Tibial artery (tissue), 4 donors: ENCODE measurements around the gene CEP72.

Experiments
- DNase-seq, 2 donors: peaks; one replicate each; pipeline ENCODE4 v3.0.0-alpha.2; 2019
- H3K27ac ChIP-seq, 2 donors: fragments of 200-600 bp; sonication (generic) in 1 of 2; 1 replicate in 1 of 2; 2 replicates in 1 of 2; pipeline ENCODE4 v1.5.1; 2018 to 2019; ENCODE audit warnings: mild to moderate bottlenecking in 1 of 2
- H3K27me3 ChIP-seq, 2 donors: fragments of 200-600 bp; sonication (generic) in 1 of 2; one replicate each; pipeline versions ENCODE4 v1.5.1 to v1.6.0; 2016 to 2019
- H3K36me3 ChIP-seq, 3 donors: fragments of 200-600 bp; sonication (generic) in 2 of 3; one replicate each; pipeline ENCODE4 v1.5.1; 2016 to 2019; ENCODE audit warnings: mild to moderate bottlenecking in 2 of 3
- H3K4me1 ChIP-seq, 4 donors: fragments of 200-600 bp; sonication (generic) in 2 of 4; 1 replicate in 3 of 4; 2 replicates in 1 of 4; pipeline ENCODE4 v1.5.1; 2016 to 2019
- H3K4me3 ChIP-seq, 2 donors: fragments of 200-600 bp; sonication (generic) in 1 of 2; 1 replicate in 1 of 2; 2 replicates in 1 of 2; pipeline ENCODE4 v1.5.1; 2018 to 2019; ENCODE audit warnings: mild to moderate bottlenecking in 2 of 2
- H3K9me3 ChIP-seq, 3 donors: fragments of 200-600 bp; sonication (generic) in 1 of 3; one replicate each; pipeline ENCODE4 v1.5.1; 2016 to 2019
- intact Hi-C: fragments of 100-400 bp; cut with DNase I; formaldehyde crosslinking; loops from one replicate; pipeline ENCODE4 v1.15.0; 2023; ENCODE audit warnings: low total_unique reads
- TF ChIP-seq, protein P1 (sequence below), 2 experiments: fragments of 200-600 bp in 1 of 2; fragments of 450-650 bp in 1 of 2; IDR thresholded peaks; one replicate each; pipeline ENCODE4 v1.5.1; 2017 to 2019; ENCODE audit warnings: antibody characterized with exemption in 2 of 2, mild to moderate bottlenecking in 1 of 2, moderate library complexity in 1 of 2

Gene CEP72

GRCh38 chr5:666816-667498 lies 54.8 kb downstream of the CEP72 start:
- Histone ChIP-seq H3K27ac (no peak overlapping the region), H3K4me3 (no peak overlapping the region), H3K4me1 (peaks cover 0 to 9% (median 5%) of the 10 kb centered on the region in 4 donors), H3K27me3 (no peaks in the 10 kb centered on the region), H3K36me3 (peaks cover 23 to 58% (median 38%) of the 10 kb centered on the region in 3 donors), H3K9me3 (no peaks in the 10 kb centered on the region)
- intact Hi-C loops = no loop called here
- DNase-seq = peak in 1 of 2 donors; percentile 51
- TF ChIP-seq, protein P1, sequence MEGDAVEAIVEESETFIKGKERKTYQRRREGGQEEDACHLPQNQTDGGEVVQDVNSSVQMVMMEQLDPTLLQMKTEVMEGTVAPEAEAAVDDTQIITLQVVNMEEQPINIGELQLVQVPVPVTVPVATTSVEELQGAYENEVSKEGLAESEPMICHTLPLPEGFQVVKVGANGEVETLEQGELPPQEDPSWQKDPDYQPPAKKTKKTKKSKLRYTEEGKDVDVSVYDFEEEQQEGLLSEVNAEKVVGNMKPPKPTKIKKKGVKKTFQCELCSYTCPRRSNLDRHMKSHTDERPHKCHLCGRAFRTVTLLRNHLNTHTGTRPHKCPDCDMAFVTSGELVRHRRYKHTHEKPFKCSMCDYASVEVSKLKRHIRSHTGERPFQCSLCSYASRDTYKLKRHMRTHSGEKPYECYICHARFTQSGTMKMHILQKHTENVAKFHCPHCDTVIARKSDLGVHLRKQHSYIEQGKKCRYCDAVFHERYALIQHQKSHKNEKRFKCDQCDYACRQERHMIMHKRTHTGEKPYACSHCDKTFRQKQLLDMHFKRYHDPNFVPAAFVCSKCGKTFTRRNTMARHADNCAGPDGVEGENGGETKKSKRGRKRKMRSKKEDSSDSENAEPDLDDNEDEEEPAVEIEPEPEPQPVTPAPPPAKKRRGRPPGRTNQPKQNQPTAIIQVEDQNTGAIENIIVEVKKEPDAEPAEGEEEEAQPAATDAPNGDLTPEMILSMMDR (IDR thresholded peaks at IDR 0.05) = no peak

DNA sequence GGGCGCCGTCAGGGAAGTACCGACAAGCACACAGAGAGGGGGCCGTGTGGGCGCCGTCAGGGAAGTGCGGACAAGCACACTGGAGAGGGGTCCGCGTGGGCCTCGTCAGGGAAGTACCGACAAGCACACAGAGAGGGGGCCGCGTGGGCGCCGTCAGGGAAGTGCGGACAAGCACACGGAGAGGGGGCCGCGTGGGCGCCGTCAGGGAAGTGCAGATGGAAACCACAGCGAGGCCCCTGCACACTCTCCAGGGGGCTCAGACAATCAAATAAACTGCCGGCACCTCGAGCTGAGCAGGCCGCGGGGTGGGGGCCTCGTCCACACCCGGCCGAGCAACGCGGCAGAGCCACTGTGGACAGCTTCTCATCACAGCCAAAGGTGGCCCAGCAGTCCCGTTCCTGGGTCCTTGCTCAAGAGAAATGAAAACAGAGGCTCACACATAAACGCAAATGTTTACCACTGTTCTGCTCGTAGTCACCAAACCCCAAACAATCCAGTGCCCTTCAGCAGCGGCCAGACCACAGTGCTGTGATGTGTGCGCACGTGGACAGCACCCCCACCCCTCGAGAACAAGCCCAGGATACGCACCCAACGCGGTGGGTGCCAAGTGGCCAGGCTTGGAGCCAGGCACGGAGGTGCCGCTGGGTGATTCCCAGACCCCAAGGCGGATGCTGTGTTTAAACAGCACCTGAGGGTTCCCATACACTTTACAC lies 56.3 kb downstream of the CEP72 start:
- Histone ChIP-seq H3K9me3 (no peaks in the 10 kb centered on the region), H3K4me3 (no peak overlapping the region), H3K27me3 (no peaks in the 10 kb centered on the region), H3K27ac (no peak overlapping the region), H3K36me3 (peaks cover 19 to 43% (median 23%) of the 10 kb centered on the region in 3 donors), H3K4me1 (peaks cover 0 to 24% (median 19%) of the 10 kb centered on the region in 4 donors)
- intact Hi-C loops = no loop called here
- TF ChIP-seq, protein P1 (IDR thresholded peaks at IDR 0.05) = no peak
- DNase-seq = no peak

GRCh38 chr5:669111-669841 lies 57.1 kb downstream of the CEP72 start:
- peak in 1 of 2 donors; percentile 62 for DNase-seq
- peaks cover 0 to 32% (median 28%) of the 10 kb centered on the region in 4 donors for H3K4me1 ChIP-seq
- intact Hi-C loops = no loop called here

DNA sequence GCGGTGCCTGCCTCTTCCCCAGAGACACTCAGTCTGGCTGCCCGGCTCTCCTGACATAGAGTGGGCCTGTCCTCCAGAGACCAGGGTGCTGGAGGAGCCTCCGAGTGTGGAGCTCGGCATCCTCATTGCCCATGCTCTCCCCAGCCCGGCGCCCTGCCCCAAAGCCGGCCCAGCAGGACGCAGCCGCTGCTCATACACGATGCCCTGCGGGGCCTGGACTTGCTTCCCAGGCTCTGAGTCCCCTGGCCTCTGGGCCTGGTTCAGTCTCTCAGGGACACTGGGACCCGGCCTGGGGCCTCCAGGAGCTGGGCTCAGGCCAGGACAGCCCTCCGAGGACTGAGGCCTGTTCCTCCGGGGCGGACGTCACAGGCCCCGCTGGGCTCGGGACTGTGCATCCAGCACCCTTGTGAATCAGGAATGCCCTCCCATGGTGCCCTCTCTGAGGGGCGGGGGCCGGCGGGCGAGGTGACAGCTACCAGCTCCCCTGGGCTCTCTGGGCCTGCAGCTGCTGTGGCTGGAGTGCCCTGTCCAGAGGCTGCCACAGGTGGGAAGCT lies 57.8 kb downstream of the CEP72 start:
- peaks cover 0 to 39% (median 33%) of the 10 kb centered on the region in 4 donors for H3K4me1 ChIP-seq
- intact Hi-C loops = loop anchor here (5.0 kb wide), 1 partner anchor 232 kb away; no protein-coding TSS in a partner anchor

More at GRCh38 chr5:669111-669841, 57.1 kb downstream of the CEP72 start:
- Histone ChIP-seq H3K9me3 (no peaks in the 10 kb centered on the region), H3K27me3 (no peaks in the 10 kb centered on the region), H3K27ac (no peak overlapping the region), H3K4me3 (no peak overlapping the region), H3K36me3 (peaks cover 10 to 35% (median 15%) of the 10 kb centered on the region in 3 donors)
- TF ChIP-seq, protein P1 (IDR thresholded peaks at IDR 0.05) = peak; percentile 37 to 64

More for the DNA sequence above, 57.8 kb downstream of the CEP72 start:
- peak in 1 of 2 donors; percentile 60 for DNase-seq
- Histone ChIP-seq H3K27ac (no peak overlapping the region), H3K4me3 (no peak overlapping the region), H3K27me3 (no peaks in the 10 kb centered on the region), H3K9me3 (no peaks in the 10 kb centered on the region), H3K36me3 (peaks cover 4 to 28% (median 8%) of the 10 kb centered on the region in 3 donors)
- TF ChIP-seq, protein P1 (IDR thresholded peaks at IDR 0.05) = no peak
